HEK293 (cell line): ENCODE data around the gene PDLIM1.
A peak's percentile ranks its signal among the peaks of the same experiment; 100 is the strongest.

ENCODE experiments used
- CTCF ChIA-PET: fragments of 350-600 bp; formaldehyde crosslinking; extraction: SDS; loops from one replicate; lab custom pipeline; 2021; ENCODE audit warnings: antibody characterized with exemption; lab: Yijun Ruan, JAX
- POLR2A ChIA-PET: fragments of 300-600 bp; formaldehyde crosslinking; extraction: SDS; loops from one replicate; lab custom pipeline; 2020; ENCODE audit warnings: antibody characterized with exemption, inconsistent platforms; lab: Yijun Ruan, JAX
- H3K27ac ChIP-seq: fragments of 200-500 bp; sonication (Bioruptor generic); 2 replicates; pipeline ENCODE4 v1.5.1; 2014; ENCODE audit warnings: low read depth, low read length, control low read depth, inconsistent platforms; ENCODE audit errors: extremely low read depth
- H3K36me3 ChIP-seq, 2 experiments: fragments of 200-500 bp in 1 of 2; sonication (Bioruptor generic) in 1 of 2; 1 replicate in 1 of 2; 2 replicates in 1 of 2; pipeline ENCODE4 v1.5.1; 2014 to 2017; ENCODE audit warnings: inconsistent platforms in 2 of 2, low read length in 2 of 2; ENCODE audit not compliant: control insufficient read depth in 2 of 2, insufficient read depth in 1 of 2
- H3K4me1 ChIP-seq: fragments of 200-500 bp; sonication (Bioruptor generic); 2 replicates; pipeline ENCODE4 v1.5.1; 2014; ENCODE audit warnings: mild to moderate bottlenecking, low read length, inconsistent platforms; ENCODE audit not compliant: control insufficient read depth, insufficient read depth
- H3K4me3 ChIP-seq: 2 replicates; pipeline ENCODE4 v1.5.1; 2011; ENCODE audit warnings: low read depth, mild to moderate bottlenecking, control low read depth, low read length, moderate library complexity
- H3K9me3 ChIP-seq: fragments of 200-500 bp; sonication (Bioruptor generic); 2 replicates; pipeline ENCODE4 v1.5.1; 2014; ENCODE audit warnings: low read depth, low read length, inconsistent platforms; ENCODE audit not compliant: control insufficient read depth, insufficient read depth
- EGR2 ChIP-seq: fragments of 450-650 bp; formaldehyde crosslinking; IDR thresholded peaks from 2 replicates; pipeline ENCODE4 v1.5.1; 2016; ENCODE audit warnings: low read depth, missing biosample characterization, missing genetic modification characterization
- GLIS2 ChIP-seq: fragments of 450-650 bp; formaldehyde crosslinking; IDR thresholded peaks from 2 replicates; pipeline ENCODE4 v1.5.1; 2016; ENCODE audit warnings: missing biosample characterization, missing genetic modification characterization
- KLF10 ChIP-seq: fragments of 450-650 bp; IDR thresholded peaks from 2 replicates; pipeline ENCODE4 v1.5.1; 2018; ENCODE audit warnings: missing biosample characterization, mild to moderate bottlenecking, missing genetic modification characterization
- MZF1 ChIP-seq: fragments of 450-650 bp; formaldehyde crosslinking; IDR thresholded peaks from 2 replicates; pipeline ENCODE4 v1.5.1; 2017; ENCODE audit warnings: missing biosample characterization, missing genetic modification characterization, borderline replicate concordance
- SCRT2 ChIP-seq: fragments of 450-650 bp; formaldehyde crosslinking; IDR thresholded peaks from 2 replicates; pipeline ENCODE4 v1.5.1; 2016; ENCODE audit warnings: missing biosample characterization, missing genetic modification characterization
- SP7 ChIP-seq: fragments of 450-650 bp; formaldehyde crosslinking; IDR thresholded peaks from 2 replicates; pipeline ENCODE4 v1.5.1; 2016; ENCODE audit warnings: missing biosample characterization, missing genetic modification characterization
- ZBTB10 ChIP-seq: fragments of 450-650 bp; formaldehyde crosslinking; IDR thresholded peaks from 2 replicates; pipeline ENCODE4 v1.5.1; 2016; ENCODE audit warnings: missing biosample characterization, missing genetic modification characterization
- ZBTB26 ChIP-seq: fragments of 450-650 bp; formaldehyde crosslinking; optimal IDR thresholded peaks from 2 replicates; pipeline ENCODE3; 2016; ENCODE audit warnings: missing biosample characterization, mild to moderate bottlenecking, missing genetic modification characterization
- ZNF114 ChIP-seq: fragments of 450-650 bp; formaldehyde crosslinking; IDR thresholded peaks from 2 replicates; pipeline ENCODE4 v1.5.0; 2017; ENCODE audit warnings: missing biosample characterization, missing genetic modification characterization
- ZNF2 ChIP-seq: fragments of 450-650 bp; formaldehyde crosslinking; IDR thresholded peaks from 2 replicates; pipeline ENCODE4 v1.5.1; 2016; ENCODE audit warnings: missing biosample characterization, missing genetic modification characterization
- ZNF221 ChIP-seq: fragments of 450-650 bp; formaldehyde crosslinking; IDR thresholded peaks from 2 replicates; pipeline ENCODE4 v1.5.1; 2017; ENCODE audit warnings: missing biosample characterization, missing genetic modification characterization, borderline replicate concordance
- ZNF280D ChIP-seq: fragments of 450-650 bp; formaldehyde crosslinking; IDR thresholded peaks from 2 replicates; pipeline ENCODE4 v1.5.1; 2016; ENCODE audit warnings: missing biosample characterization, missing genetic modification characterization
- ZNF488 ChIP-seq: fragments of 450-650 bp; formaldehyde crosslinking; IDR thresholded peaks from 2 replicates; pipeline ENCODE4 v1.5.1; 2016; ENCODE audit warnings: missing biosample characterization, missing genetic modification characterization
- ZNF513 ChIP-seq: fragments of 450-650 bp; IDR thresholded peaks from 2 replicates; pipeline ENCODE4 v1.5.1; 2018; ENCODE audit warnings: missing biosample characterization, missing genetic modification characterization
- ZNF555 ChIP-seq: fragments of 450-650 bp; formaldehyde crosslinking; conservative IDR thresholded peaks from 2 replicates; pipeline ENCODE4 v1.5.1; 2017; ENCODE audit warnings: missing biosample characterization, mild to moderate bottlenecking, missing genetic modification characterization, inconsistent platforms
- ZNF626 ChIP-seq: fragments of 450-650 bp; sonication (Bioruptor Pico); formaldehyde crosslinking; IDR thresholded peaks from 2 replicates; pipeline ENCODE4 v1.5.1; 2018; ENCODE audit warnings: missing biosample characterization, missing genetic modification characterization, inconsistent platforms
- ZNF776 ChIP-seq: fragments of 450-650 bp; formaldehyde crosslinking; IDR thresholded peaks from 2 replicates; pipeline ENCODE4 v1.5.0; 2017; ENCODE audit warnings: missing biosample characterization, missing genetic modification characterization, borderline replicate concordance
- ZNF843 ChIP-seq: fragments of 450-650 bp; formaldehyde crosslinking; IDR thresholded peaks from 2 replicates; pipeline ENCODE4 v1.5.1; 2016; ENCODE audit warnings: missing biosample characterization, missing genetic modification characterization
- ZSCAN4 ChIP-seq: fragments of 450-650 bp; formaldehyde crosslinking; IDR thresholded peaks from 2 replicates; pipeline ENCODE4 v1.5.1; 2017; ENCODE audit warnings: missing biosample characterization, missing genetic modification characterization
- TF ChIP-seq, protein P1 (sequence below): fragments of 450-650 bp; formaldehyde crosslinking; IDR thresholded peaks from 2 replicates; pipeline ENCODE4 v1.5.0; 2017; ENCODE audit warnings: missing biosample characterization, missing genetic modification characterization, borderline replicate concordance

Gene PDLIM1

GRCh38 chr10:95339863-95340262 is 49.1 kb upstream of the PDLIM1 start:
- Histone ChIP-seq H3K9me3 (no peaks in the 10 kb centered on the region), H3K27ac (no peak overlapping the region), H3K4me1 (no peaks in the 10 kb centered on the region), H3K36me3 (no peaks in the 10 kb centered on the region), H3K4me3 (no peak overlapping the region)
- ChIA-PET CTCF (interaction anchor here (0.6 to 1.5 kb wide), 4 partner anchors 9 to 96 kb away, joined by 3 to 10 read pairs (median 4); no protein-coding TSS in a partner anchor), POLR2A (no interaction called here)
- TF ChIP-seq, protein P1, sequence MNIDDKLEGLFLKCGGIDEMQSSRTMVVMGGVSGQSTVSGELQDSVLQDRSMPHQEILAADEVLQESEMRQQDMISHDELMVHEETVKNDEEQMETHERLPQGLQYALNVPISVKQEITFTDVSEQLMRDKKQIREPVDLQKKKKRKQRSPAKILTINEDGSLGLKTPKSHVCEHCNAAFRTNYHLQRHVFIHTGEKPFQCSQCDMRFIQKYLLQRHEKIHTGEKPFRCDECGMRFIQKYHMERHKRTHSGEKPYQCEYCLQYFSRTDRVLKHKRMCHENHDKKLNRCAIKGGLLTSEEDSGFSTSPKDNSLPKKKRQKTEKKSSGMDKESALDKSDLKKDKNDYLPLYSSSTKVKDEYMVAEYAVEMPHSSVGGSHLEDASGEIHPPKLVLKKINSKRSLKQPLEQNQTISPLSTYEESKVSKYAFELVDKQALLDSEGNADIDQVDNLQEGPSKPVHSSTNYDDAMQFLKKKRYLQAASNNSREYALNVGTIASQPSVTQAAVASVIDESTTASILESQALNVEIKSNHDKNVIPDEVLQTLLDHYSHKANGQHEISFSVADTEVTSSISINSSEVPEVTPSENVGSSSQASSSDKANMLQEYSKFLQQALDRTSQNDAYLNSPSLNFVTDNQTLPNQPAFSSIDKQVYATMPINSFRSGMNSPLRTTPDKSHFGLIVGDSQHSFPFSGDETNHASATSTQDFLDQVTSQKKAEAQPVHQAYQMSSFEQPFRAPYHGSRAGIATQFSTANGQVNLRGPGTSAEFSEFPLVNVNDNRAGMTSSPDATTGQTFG (tag by site-specific recombination), result no peak
- TF ChIP-seq ZNF488 (tag by site-specific recombination) (no peak), KLF10 (tag by site-specific recombination) (no peak), ZNF280D (no peak), SCRT2 (tag by site-specific recombination) (no peak), MZF1 (tag by site-specific recombination) (peak; percentile 92), ZBTB10 (tag by site-specific recombination) (no peak), ZNF843 (no peak), ZNF776 (tag by site-specific recombination) (no peak)

- H3K4me1 ChIP-seq, result no peaks in the 10 kb centered on the region
- no peak overlapping the region for H3K4me3 ChIP-seq
- CTCF ChIA-PET, result interaction anchor here (0.8 to 1.3 kb wide), 3 partner anchors 31 to 90 kb away, joined by 3 to 4 read pairs (median 4); no protein-coding TSS in a partner anchor
- no peak overlapping the region for H3K27ac ChIP-seq
- no peaks in the 10 kb centered on the region for H3K9me3 ChIP-seq
- no peaks in the 10 kb centered on the region for H3K36me3 ChIP-seq
- POLR2A ChIA-PET, result no interaction called here
- TF ChIP-seq ZNF2, result no peak
- no peak for TF ChIP-seq ZSCAN4 (tag by site-specific recombination)
- no peak for TF ChIP-seq ZBTB26 (tag by site-specific recombination)
- no peak for TF ChIP-seq MZF1 (tag by site-specific recombination)
- no peak for TF ChIP-seq ZNF626 (tag by site-specific recombination)
- TF ChIP-seq GLIS2 (tag by site-specific recombination), result no peak
- TF ChIP-seq ZNF555 (tag by site-specific recombination), result no peak
- TF ChIP-seq EGR2 (tag by site-specific recombination), result no peak
- TF ChIP-seq ZNF221 (tag by site-specific recombination), result no peak
- TF ChIP-seq ZNF513, result no peak
- TF ChIP-seq SP7 (tag by site-specific recombination), result no peak
- no peak for TF ChIP-seq ZNF114
These were observed 46.8 kb upstream of the PDLIM1 start for GRCh38 chr10:95337423-95338160.
